DLD1 (cell line): Measurements from ENCODE around the gene SF3B6.

Experiments
- in situ Hi-C: cut with HindIII; loops from 2 replicates; pipeline ENCODE4 v1.10.0; 2017; ENCODE audit warnings: low sequenced_read_pairs

The SF3B6 gene

GRCh38 chr2:24022324-24022974, 53.7 kb downstream of the SF3B6 start:
- in situ Hi-C loops, result no loop called here

- in situ Hi-C loops, result no loop called here
These were observed 54.8 kb downstream of the SF3B6 start for GRCh38 chr2:24021122-24021998.

- in situ Hi-C loops, result no loop called here
These were observed 55.9 kb downstream of the SF3B6 start for GRCh38 chr2:24020244-24020643.

- in situ Hi-C loops, result no loop called here
These were observed 56.4 kb downstream of the SF3B6 start for GRCh38 chr2:24019729-24020128.

- in situ Hi-C loops, result no loop called here
These were observed 57.9 kb downstream of the SF3B6 start for GRCh38 chr2:24018241-24018640.

- in situ Hi-C loops, result no loop called here
These were observed 58.4 kb downstream of the SF3B6 start for GRCh38 chr2:24017711-24018110.
